SW 1271 (cell line): ENCODE data around the gene C12orf76.
A peak's percentile ranks its signal among the peaks of the same experiment; 100 is the strongest.

ENCODE experiments used
- DNase-seq, 2 experiments: peaks; one replicate each; lab custom pipeline; 2025; lab: John Stamatoyannopoulos, UW

Gene C12orf76

GRCh38 chr12:109995686-109996482 lies 52.4 kb downstream of the C12orf76 start, which contains the start of gene GIT2:
Gene GIT2 (minus strand): TSS chr12:109996368. CDS start chr12:109996224, 144 bp downstream.
- DNase-seq, result peak; percentile 67 to 85

GRCh38 chr12:109995361-109995685 lies 53.0 kb downstream of the C12orf76 start:
- no peak for DNase-seq

- peak in 1 of 2 experiments; percentile 11 for DNase-seq
Measured at GRCh38 chr12:109994401-109995175, 53.7 kb downstream of the C12orf76 start.

- no peak for DNase-seq
Measured at GRCh38 chr12:109993091-109993490, 55.2 kb downstream of the C12orf76 start.

- DNase-seq, result no peak
Measured at GRCh38 chr12:109991586-109991985, 56.7 kb downstream of the C12orf76 start.
